Measurements from ENCODE around the gene PC. TPM values are rescaled to one million over a fixed set of nuclear protein-coding genes. Genes with fewer than 3 reads are reported as not detected.
"Not testable (repeated sequence)": the region's sequence is repeated elsewhere in the genome, so short reads cannot be mapped to it uniquely, and the experiment has no call there.

Gene PC, protein sequence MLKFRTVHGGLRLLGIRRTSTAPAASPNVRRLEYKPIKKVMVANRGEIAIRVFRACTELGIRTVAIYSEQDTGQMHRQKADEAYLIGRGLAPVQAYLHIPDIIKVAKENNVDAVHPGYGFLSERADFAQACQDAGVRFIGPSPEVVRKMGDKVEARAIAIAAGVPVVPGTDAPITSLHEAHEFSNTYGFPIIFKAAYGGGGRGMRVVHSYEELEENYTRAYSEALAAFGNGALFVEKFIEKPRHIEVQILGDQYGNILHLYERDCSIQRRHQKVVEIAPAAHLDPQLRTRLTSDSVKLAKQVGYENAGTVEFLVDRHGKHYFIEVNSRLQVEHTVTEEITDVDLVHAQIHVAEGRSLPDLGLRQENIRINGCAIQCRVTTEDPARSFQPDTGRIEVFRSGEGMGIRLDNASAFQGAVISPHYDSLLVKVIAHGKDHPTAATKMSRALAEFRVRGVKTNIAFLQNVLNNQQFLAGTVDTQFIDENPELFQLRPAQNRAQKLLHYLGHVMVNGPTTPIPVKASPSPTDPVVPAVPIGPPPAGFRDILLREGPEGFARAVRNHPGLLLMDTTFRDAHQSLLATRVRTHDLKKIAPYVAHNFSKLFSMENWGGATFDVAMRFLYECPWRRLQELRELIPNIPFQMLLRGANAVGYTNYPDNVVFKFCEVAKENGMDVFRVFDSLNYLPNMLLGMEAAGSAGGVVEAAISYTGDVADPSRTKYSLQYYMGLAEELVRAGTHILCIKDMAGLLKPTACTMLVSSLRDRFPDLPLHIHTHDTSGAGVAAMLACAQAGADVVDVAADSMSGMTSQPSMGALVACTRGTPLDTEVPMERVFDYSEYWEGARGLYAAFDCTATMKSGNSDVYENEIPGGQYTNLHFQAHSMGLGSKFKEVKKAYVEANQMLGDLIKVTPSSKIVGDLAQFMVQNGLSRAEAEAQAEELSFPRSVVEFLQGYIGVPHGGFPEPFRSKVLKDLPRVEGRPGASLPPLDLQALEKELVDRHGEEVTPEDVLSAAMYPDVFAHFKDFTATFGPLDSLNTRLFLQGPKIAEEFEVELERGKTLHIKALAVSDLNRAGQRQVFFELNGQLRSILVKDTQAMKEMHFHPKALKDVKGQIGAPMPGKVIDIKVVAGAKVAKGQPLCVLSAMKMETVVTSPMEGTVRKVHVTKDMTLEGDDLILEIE
- total RNA-seq = 9.5 TPM

DNA sequence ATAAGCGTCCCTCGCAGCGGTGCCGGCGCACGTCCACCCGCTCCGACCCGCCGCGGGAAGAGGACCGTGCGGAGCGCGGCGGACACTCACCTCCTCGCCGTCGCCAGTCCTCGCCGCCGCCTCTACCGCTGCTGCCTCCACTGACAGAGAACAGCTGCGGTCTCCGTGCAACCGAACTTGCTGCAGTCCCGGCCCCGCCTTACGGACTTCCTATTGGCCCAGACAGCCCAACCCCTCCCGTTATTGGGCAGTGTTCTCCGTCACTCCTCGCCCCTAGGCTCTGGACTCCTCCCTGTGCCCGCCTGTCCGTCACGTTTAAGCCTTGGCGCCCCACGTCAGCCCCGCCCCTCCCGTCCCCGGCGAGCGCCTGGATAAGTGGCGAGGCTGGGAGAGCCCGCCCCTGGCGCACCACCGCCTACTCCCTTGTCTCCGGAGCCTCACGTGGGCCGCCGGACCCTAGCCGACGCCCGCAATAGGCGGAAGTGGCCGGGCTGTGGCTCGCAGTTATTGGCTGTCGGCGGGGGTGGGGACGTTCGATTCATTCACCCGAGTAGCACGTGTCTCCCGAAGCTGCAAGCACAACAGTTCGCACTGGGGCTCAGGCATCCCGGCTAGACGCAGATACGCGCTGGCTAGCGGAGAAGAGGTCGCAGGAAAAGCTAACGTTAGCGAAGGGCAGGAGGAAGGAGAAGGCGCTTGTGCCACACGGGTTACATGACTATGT, at the start of gene PC:
PC (minus strand) TSS at position 152 of the 724 bp plus-strand sequence. CDS start 86,224 bp downstream, outside the sequence.
- DNase-seq = peak; percentile 100

DNA sequence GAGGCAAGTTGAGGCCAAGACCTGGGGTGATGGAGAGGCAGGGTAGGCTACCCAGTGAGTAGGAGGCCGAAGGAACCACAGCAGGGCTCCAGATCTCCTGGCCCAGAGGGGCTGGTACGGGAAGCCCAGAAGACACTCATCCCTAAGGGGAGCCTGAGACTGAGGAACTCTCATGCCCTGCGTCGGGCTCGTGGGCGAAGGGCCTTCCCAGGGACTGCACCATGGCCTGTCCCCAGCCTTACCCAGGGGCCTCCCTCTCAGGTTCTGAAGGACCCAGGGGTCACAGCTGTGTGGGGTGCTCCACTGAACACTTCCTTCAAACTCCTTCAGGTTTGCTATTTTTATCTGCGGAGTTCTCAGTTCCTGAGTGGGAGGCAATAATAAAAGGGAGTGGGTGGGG, 48.9 kb upstream of the PC start:
- no peak for DNase-seq

DNA sequence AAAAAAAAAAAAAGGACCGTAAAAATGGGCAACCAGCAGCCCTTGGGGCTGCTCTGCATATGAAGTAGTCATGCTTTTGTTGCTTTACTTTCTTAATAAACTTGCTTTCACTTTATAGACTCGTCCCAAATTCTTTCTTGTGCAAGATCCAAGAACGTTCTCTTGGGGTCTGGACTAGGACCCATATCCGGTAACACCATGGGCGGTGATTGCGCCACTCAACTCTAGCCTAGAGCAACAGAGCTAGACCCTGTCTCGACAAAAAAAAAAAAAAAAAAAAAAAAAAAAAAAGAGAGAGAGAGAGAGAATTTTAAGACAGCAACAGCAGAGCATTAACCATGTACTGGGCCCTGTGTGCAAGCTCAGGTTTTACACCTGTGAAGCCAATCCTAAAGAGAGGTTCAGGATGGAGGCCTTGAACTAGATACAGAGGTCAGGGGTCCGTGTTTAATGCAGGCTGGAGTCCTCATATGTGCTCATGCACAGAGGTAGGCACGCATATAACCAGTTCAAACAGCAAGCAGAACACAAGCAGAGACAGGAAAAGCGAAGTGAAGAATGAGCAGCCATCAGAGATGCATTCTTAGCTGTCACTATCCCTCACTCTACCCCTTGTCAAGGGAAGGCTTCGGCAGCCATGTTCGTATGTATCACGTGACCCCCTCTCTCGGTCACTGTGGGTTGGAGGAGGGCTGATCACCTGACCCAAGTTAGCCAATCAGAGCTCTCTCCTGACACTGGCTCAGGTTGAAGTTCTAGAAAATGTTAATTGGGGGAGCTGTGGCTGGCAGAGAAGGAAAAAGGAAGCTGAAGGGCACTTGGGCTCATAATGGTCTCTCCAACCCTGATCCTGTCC, 48.1 kb upstream of the PC start:
- no peak for DNase-seq

DNA sequence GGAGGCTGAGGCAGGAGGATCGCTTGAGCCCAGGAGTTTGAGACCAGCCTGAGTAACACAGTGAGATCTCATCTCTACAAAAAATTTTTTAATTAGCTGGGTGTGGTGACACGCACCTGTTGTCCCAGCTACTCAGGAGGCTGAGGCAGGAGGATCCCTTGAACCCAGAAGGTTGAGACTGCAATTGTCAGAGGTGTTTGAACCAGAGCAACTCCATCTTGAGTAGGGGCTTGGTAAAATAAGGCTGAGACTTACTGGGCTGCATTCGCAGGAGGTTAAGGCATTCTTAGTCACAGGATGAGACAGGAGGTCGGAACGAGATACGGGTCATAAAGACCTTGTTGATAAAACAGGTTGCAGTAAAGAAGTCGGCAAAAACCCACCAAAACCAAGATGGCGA, 47.0 kb upstream of the PC start:
- not testable (repeated sequence) for DNase-seq

DNA sequence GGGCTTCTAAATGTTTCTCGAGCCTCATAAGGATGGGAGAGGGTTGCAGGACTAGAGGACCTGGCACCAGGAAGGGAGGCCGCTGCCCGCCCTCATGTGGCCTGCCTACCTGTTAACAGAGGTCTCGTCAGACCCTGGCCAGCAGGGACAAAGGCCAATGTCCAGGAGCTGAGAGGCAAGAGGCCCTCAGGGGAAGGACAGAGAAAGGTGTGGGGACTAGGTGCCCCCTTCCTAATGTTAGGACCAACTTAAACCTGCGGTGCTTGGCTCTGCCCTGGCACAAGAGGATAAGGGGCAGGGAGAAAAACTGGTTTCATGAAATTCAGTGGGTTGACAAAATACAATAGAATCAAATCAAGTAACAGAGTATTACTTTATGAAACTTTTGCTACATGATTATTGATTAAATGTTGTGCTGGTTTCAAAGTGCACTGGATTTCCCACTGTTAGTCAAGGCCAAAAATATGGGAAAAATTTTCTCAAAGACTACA, 44.8 kb upstream of the PC start:
- DNase-seq = no peak

DNA sequence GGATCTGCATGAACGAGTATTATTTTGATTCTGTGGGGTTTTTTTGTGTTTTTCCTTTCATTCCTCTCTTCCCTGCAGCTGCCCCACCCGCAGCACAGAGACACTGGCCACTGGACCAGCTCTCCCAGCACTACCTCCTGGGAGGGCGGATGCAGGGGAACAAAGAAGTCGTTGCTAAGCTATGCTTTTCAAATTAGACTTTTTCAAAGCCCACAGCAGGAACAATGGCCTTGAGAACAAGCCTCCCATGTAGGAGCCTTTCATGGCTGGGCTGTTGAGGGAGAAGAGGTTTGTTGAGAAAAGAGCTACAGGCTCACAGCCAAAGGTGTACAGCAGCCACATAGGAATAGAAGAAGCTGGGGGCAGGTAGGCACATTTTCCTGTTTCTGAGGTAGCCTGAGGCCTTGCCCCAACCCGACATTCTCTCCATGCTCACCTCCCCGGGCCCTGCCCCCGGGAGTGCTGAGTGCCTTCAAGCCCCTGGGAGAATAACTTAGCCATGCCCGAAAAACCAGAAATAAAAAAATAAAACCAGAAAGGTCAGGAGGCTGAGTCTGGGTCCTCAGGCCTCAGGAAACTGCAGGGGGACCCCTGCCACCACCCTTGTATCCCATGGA, 44.2 kb upstream of the PC start:
- DNase-seq = no peak

DNA sequence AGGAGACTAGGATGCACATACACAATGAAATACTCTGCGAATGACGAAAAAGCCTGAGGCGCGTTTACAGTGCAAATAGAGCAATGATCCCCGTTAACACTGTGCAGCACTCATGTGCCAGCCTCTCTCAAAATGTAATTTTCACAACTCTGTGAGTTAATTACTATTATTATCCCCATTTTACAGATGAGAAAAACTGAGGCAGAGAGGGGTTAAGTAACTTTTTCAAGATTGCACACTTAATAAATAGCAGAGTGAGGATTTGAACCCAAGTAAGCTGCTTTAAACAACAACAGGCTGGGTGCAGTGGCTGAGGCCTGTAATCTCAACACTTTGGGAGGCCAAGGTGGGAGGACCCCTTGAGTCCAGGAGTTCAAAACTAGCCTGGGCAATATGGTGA, 43.1 kb upstream of the PC start:
- no peak for DNase-seq

DNA sequence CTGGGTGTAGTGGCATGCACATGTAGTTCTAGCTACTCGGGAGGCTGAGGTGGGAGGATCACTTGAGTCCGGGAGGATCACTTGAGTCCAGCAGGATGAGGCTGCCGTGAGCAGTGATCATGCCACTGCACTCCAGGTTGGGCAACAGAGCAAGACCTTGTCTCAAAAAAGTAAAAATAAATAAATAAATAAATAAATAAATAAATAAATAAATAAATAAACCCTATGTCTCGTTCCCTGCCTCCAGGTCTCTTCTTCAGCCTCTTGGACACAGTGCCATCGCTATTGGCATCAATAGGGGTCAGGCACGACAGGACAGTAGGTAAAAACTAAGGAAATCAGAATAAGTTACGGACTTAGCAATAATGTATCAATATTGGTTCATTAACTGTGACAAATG, 41.4 kb upstream of the PC start:
- DNase-seq = no peak

DNA sequence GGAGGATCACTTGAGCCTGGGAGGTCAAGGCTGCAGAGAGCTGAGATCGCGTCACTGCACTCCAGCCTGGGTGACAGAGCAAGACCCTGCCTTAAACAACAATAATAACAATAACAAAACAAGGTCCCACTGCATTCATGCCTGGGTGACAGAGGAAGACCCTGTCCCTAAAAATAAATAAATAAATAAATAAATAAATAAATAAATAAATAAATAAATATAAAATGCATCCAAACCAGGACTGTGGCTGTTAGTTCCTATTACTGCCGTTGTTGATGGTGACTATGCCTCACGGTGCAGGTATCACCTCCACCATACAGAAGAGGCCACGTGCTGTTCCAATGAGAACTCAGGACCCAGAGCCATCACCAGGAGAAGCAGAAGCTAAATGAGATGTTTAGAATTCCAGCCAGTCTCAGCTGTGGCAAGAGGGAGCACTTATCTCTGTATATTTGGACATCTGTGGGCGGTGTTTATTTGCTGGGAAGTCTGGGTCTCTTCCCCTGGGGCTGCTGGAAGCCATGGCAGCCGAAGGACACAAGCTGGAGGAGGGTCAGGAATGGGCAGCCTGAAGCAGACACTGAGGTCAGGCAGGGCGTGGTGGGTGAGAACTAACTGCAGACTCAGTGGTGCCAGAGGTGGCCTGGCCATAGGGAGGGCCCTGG, 38.6 kb upstream of the PC start:
- DNase-seq = no peak

DNA sequence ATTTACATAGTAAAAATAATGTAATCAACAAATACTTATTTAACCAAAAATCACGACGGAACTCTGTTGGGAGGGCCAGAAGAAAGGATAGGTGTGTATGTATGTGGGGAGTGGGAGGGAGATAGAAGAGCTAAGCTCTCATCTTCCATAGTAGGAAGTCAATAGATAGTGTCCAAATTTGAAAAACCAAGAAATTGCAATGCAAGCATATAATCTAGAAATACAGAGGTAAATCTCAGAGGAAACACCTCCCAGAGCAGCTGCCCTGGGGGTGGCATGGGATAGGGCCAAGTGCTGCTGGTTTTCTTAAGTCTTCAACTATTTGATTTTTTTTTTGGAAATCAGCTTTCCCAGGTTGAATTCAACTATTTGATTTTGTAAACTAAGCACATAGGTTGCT, 33.9 kb upstream of the PC start:
- no peak for DNase-seq

DNA sequence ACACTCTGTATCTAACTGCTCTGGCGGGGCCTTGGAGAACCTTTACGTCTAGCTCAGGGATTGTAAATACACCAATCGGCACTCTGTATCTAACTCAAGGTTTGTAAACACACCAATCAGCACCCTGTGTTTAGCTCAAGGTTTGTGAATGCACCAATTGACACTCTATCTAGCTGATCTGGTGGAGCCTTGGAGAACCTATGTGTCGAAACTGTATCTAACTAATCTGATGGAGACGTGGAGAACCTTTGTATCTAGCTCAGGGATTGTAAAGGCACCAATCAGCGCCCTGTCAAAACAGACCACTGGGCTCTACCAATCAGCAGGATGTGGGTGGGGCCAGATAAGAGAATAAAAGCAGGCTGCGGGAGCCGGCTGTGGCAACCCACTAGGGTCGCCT, 31.2 kb upstream of the PC start:
- DNase-seq = not testable (repeated sequence)

DNA sequence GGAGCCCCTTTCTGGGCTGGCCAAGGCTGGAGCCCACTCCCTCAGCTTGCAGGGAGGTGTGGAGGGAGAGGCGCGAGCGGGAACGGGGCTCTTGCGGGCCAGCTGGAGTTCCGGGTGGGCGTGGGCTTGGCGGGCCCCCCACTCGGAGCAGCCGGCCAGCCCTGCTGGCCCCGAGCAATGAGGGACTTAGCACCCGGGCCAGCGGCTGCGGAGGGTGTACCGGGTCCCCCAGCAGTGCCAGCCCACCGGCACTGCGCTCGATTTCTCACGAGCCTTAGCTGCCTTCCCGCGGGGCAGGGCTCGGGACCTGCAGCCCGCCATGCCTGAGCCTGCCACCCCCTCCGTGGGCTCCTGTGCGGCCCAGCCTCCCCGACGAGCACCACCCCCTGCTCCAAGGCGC, 30.6 kb upstream of the PC start:
- DNase-seq = not testable (repeated sequence)

DNA sequence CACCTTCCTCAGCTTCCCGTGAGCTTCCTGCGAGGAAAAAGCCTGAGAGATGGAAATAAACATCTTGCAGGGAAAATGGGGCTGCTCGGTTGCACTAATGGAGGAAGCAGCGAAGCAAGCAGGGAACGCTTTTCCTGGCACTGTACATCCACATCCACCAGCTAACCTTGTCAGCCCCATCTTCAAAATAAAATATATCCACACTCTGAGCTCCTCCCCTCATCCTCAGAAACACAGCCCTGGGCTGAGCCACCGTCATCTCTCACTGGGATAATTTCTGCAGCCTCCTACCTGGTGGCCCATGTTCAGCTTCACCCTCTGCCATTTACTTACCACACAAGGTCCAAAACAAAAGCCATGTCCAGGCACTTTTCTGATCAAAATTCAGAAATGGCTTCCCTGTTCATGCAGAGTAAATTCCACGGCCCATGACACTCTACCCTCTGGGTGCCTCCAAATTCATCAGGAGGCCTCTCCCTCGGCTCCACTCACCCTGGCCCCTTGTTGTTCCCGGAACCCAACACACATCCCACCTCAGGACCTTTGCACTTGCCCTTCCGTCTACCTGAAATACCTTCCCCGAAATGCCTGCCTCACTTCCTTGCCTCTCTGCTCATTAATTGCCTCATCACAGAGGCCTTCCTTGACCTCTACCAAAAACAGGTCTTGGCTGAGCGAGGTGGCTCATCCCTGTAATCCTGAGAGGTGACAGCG, 29.9 kb upstream of the PC start:
- no peak for DNase-seq

DNA sequence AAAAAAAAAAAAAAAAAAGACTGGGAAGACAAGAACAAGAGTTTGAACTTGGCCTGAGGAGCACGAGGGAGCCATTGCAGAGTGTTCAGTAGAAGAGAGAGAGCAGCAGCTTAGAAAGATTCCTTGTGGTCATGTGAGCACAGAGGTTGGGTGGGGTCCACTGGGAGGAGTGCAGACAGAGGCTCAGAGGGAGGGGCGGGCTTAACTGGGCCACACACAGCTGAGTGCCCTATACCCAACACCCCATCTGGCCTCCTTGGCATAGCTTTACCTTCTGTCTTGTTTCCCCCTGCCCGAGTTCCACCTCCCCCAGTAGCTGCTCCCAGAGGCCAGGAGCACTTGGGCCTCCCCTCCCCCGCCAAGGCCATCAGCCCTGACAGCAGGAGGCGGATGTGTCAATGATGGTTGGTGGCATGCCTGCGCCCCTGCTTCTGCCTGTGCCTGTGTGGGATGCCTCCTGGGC, 29.0 kb upstream of the PC start:
- DNase-seq = no peak

DNA sequence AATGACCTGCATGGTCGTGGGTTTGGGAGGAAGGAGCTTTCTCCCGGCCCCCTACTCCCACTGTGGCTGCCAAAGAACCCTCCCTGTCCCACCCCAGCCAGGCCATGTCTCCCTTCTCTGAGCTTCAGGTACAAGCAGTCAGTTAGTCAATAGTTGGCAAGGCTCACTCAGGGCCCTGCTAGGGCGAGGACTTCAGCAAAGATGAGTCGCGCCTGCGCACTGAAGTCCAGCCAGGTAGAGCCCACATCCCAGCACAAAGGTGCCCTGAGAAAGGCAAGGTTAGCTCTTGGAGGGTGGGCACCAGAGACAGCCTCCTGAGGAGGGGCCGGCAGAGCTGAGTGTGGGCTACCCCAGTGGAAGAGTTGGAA, 28.0 kb upstream of the PC start:
- DNase-seq = no peak

DNA sequence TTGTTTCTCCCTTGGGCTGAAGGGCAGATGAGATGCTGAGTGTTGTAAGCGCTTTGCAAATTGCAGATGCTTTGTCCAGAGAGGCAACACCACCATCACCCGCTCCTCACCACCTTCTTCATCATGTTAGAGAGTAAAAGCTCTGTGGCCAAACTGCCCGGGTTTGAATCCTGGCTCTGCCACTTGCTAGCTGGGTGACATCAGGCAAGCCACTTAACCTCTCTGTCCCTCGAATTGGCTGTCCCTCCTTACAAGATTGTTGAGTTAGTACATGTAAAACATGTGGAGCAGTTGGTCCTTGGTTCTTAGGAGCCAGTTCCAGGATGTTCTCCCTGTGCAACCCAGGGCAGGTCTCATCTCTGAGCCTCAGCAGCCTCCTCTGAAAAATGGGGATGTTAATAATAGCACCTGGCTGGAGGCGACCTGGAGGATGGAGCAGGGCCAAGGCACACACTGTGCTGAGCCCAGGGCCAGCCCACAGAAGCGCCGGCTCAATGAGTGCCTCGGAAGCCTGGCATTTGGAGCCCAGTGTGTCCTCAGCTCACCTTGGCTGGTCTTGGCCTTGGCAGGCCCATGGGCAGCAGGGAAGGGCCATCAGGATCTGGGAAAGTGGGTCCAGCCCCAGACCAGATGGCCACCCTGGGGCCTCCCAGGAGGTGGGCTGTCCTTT, 27.5 kb upstream of the PC start:
- no peak for DNase-seq

DNA sequence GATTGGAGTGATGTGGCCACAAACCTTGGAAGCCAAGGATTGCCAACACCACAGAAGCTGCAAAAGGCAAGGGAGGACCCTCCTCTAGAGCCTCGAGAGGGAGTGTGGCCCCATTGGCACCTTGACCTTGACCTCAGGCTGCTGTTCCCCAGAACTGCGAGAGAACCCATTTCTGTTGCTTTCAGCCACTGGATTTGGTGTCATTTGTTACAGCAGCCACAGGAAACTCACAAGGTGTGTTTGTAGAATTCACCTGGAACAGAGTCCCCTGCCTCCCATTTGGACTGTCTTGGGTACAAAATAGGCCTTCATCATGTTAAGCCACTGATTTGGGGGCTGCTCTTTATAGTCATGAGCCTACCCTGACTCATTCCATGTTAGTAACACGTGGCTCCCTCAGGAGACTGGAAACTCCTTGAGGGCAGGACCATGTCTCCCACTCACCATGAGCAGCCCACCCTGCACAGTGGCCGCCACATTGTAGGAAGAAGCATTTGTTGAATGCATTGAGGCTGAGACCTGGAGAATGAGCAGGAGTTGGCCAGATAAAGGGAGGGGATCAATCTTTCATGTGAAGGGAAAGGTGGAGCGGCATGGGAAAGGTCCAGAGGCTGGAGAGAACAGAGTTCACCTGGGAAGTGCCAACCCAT, 25.2 kb upstream of the PC start:
- DNase-seq = no peak

DNA sequence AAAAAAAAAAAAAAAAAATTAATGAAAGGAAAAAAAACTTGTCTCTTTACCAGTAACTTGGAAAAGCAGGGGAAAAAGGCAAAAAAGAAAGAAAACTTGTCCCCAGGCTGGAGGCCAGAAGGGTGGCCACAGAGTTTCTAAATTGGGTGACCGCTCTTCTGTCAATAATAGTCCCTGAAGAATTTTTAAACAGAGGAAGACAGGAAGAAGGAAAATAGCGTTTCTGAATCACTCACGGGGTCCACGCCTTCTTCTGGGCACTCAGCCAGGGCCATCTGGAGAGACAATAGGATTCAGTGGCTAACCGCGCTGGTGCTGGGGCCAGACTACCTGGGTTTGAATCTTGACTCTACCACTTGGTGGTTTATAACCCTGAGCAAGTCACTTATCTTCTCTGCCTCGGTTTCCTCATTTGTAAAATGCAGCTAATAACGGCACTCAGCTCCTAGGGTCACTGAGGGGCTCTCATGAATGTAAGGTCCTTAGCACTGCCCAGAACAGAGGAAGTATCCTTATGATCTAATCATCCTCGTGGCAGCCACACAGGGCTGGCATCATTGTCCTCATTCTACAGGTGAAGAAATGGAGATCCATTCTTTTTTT, 23.9 kb upstream of the PC start:
- DNase-seq = peak; percentile 40
